ENCODE measurements around the gene KRTAP5-2. TPM values are rescaled to one million over a fixed set of nuclear protein-coding genes. Genes with fewer than 3 reads are reported as not detected.

KRTAP5-2 gene
- total and polyA plus RNA-seq, 9 of the 15 experiments (the other 6 are each of a cell fraction or from before 2014, with no cell fraction given): not detected

DNA sequence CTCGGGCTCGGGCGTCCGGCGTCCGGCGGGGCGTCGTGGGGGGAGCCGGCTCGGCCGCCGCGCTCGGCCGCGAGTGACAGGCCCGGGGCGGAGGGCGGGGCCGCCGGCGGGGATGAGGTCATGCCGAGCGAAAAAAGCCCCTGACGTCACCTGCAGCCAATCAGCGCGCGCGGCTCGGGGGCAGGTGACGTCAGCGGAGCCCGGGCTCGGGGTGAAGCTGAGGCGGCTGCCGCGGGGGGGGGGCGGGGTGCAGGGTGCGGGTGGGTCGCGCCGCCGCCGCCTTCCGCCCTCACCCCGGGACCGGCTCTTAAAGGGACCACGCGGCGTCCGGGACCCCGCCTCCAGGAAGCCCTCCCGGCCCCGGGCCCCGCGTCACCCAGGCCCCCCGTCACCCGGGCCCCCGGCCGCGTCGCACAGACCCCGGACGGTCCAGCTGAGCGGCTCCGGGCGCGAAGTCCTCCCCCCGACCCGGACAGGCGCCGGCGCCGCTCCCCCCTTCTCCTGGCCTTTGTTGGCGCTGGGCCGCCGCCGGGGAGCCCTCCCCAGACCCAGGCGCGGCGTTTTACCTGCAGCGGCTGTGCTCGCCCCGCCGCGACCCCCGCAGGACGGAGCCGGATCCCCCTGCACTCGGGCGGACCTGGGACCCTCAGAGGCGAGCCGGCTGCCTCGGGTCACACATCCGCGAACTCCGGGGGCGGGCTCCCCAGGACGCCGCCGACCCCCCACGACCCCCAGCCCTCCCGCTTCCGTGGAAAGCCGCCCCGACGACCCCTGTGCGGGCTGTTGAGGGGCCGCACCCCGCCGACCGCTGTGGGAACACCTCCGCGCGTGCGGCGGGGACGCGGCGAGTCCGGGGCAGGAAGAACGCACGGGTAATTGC lies 25.7 kb downstream of the KRTAP5-2 start, which contains the start of gene DUSP8 (continued):
- no peak for TF ChIP-seq HEY1 (CRISPR knock-in tag; IDR thresholded peaks at IDR 0.05; ENCODE audit: borderline replicate concordance)
- TF ChIP-seq CTBP1 (IDR thresholded peaks at IDR 0.05; ENCODE audit: borderline replicate concordance): 0 out of 2 replicates have a peak, but pooled peaks have one; percentile 34
- TF ChIP-seq RB1 (IDR thresholded peaks at IDR 0.05; ENCODE audit: low read depth): 0 out of 2 replicates have a peak, but pooled peaks have one; percentile 14
- TF ChIP-seq ZFX (CRISPR knock-in tag; IDR thresholded peaks at IDR 0.05): peak; percentile 45
- TF ChIP-seq, protein P1, sequence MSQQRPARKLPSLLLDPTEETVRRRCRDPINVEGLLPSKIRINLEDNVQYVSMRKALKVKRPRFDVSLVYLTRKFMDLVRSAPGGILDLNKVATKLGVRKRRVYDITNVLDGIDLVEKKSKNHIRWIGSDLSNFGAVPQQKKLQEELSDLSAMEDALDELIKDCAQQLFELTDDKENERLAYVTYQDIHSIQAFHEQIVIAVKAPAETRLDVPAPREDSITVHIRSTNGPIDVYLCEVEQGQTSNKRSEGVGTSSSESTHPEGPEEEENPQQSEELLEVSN (IDR thresholded peaks at IDR 0.05; ENCODE audit: borderline replicate concordance in 1 of 2, extremely low read depth in 1 of 2, insufficient read depth in 1 of 2, insufficient read length in 1 of 2, low read depth in 1 of 2, low read length in 1 of 2, poor library complexity in 1 of 2, severe bottlenecking in 1 of 2): peak in 1 of 2 experiments; percentile 24
- peak; percentile 32; the same call in 1 of the 2 replicates for TF ChIP-seq ATF1 (CRISPR knock-in tag; IDR thresholded peaks at IDR 0.05)
- TF ChIP-seq ATF1 (tag; IDR thresholded peaks at IDR 0.05): peak; percentile 83
- no peak for TF ChIP-seq ZNF586 (CRISPR knock-in tag; conservative IDR thresholded peaks at IDR 0.05)
- peak; percentile 71 for TF ChIP-seq ZNF436 (CRISPR knock-in tag; IDR thresholded peaks at IDR 0.05)
- TF ChIP-seq, protein P2, sequence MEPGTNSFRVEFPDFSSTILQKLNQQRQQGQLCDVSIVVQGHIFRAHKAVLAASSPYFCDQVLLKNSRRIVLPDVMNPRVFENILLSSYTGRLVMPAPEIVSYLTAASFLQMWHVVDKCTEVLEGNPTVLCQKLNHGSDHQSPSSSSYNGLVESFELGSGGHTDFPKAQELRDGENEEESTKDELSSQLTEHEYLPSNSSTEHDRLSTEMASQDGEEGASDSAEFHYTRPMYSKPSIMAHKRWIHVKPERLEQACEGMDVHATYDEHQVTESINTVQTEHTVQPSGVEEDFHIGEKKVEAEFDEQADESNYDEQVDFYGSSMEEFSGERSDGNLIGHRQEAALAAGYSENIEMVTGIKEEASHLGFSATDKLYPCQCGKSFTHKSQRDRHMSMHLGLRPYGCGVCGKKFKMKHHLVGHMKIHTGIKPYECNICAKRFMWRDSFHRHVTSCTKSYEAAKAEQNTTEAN (CRISPR knock-in tag; IDR thresholded peaks at IDR 0.05): no peak
- TF ChIP-seq, protein P3, sequence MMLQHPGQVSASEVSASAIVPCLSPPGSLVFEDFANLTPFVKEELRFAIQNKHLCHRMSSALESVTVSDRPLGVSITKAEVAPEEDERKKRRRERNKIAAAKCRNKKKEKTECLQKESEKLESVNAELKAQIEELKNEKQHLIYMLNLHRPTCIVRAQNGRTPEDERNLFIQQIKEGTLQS (IDR thresholded peaks at IDR 0.05): peak; percentile 84
- TF ChIP-seq, protein P3 (CRISPR knock-in tag; conservative IDR thresholded peaks at IDR 0.05): no peak
- TF ChIP-seq CREB1 (IDR thresholded peaks at IDR 0.05): peak; percentile 76
- peak; percentile 59; the same call in 1 of the 2 replicates for TF ChIP-seq CREB1 (CRISPR knock-in tag; IDR thresholded peaks at IDR 0.05)

All from K562 (cell line).